GM23338 (cell line): ENCODE measurements around the gene SLC3A2.

ENCODE experiments used
- CREB1 ChIP-seq: fragments of 250-450 bp; sonication (Bioruptor Pico); IDR thresholded peaks from 2 replicates; pipeline ENCODE4 v1.5.0; 2020; ENCODE audit warnings: low read depth, mild to moderate bottlenecking, moderate library complexity
- CTCF ChIP-seq, 2 experiments: fragments of 200-600 bp in 1 of 2; sonication (generic) in 1 of 2; conservative IDR thresholded peaks; 2 replicates each; pipeline versions ENCODE4 v1.5.1 to v1.6.1; 2016 to 2017; ENCODE audit warnings: antibody characterized with exemption in 2 of 2, low read depth in 2 of 2, mild to moderate bottlenecking in 2 of 2, moderate library complexity in 1 of 2
- EZH2 ChIP-seq: fragments of 200-600 bp; sonication (generic); IDR thresholded peaks from one replicate; pipeline ENCODE4 v1.8.0; 2017; ENCODE audit warnings: antibody characterized with exemption, mild to moderate bottlenecking, low read depth; ENCODE audit not compliant: unreplicated experiment
- EZH2phosphoT487 ChIP-seq: fragments of 200-600 bp; sonication (generic); IDR thresholded peaks from one replicate; pipeline ENCODE4 v1.8.1; 2018; ENCODE audit warnings: antibody characterized with exemption; ENCODE audit not compliant: unreplicated experiment
- POLR2AphosphoS5 ChIP-seq: IDR thresholded peaks from 2 replicates; pipeline ENCODE4 v1.6.1; 2016; ENCODE audit warnings: antibody characterized with exemption, low read depth
- REST ChIP-seq: IDR thresholded peaks from one replicate; pipeline ENCODE4 v1.6.1; 2018; ENCODE audit warnings: antibody characterized with exemption; ENCODE audit not compliant: unreplicated experiment
- ZNF331 ChIP-seq: fragments of 250-450 bp; sonication (Bioruptor Pico); IDR thresholded peaks from 2 replicates; pipeline ENCODE4 v1.5.0; 2020; ENCODE audit warnings: low read depth, mild to moderate bottlenecking, moderate library complexity

- TF ChIP-seq CTCF (conservative IDR thresholded peaks at IDR 0.05; ENCODE audit: low read depth in 2 of 2) (no peak), POLR2AphosphoS5 (no peak), EZH2 (no peak), REST (no peak), EZH2phosphoT487 (no peak), ZNF331 (CRISPR knock-in tag) (no peak), CREB1 (CRISPR knock-in tag) (no peak)
These were observed 44.6 kb downstream of the SLC3A2 start for GRCh38 chr11:62925308-62925707.
